Glutamatergic neuron (in vitro differentiated cells): ENCODE measurements around the gene FARP1. TPM values are rescaled to one million over a fixed set of nuclear protein-coding genes. Genes with fewer than 3 reads are reported as not detected.
A peak's percentile ranks its signal among the peaks of the same experiment; 100 is the strongest.

ENCODE experiments used
- DNase-seq: peaks from one replicate; pipeline ENCODE4 v3.0.0; 2022
- H3K27ac Mint-ChIP-seq: one replicate; pipeline ENCODE4 v1.8.0; 2020; ENCODE audit warnings: mild to moderate bottlenecking, mixed read lengths, inconsistent platforms; ENCODE audit not compliant: unreplicated experiment
- H3K27me3 Mint-ChIP-seq: one replicate; pipeline ENCODE4 v1.8.0; 2020; ENCODE audit warnings: mild to moderate bottlenecking, moderate library complexity, mixed read lengths, inconsistent platforms; ENCODE audit not compliant: unreplicated experiment
- H3K36me3 Mint-ChIP-seq: one replicate; pipeline ENCODE4 v1.8.0; 2020; ENCODE audit warnings: mild to moderate bottlenecking, mixed read lengths, inconsistent platforms; ENCODE audit not compliant: unreplicated experiment
- H3K4me1 Mint-ChIP-seq: one replicate; pipeline ENCODE4 v1.8.0; 2020; ENCODE audit warnings: mild to moderate bottlenecking, low read depth, mixed read lengths, inconsistent platforms; ENCODE audit not compliant: unreplicated experiment
- H3K4me3 Mint-ChIP-seq: one replicate; pipeline ENCODE4 v1.8.0; 2020; ENCODE audit warnings: mild to moderate bottlenecking, mixed read lengths, inconsistent platforms; ENCODE audit not compliant: unreplicated experiment
- H3K9me3 Mint-ChIP-seq: one replicate; pipeline ENCODE4 v1.8.0; 2020; ENCODE audit warnings: mild to moderate bottlenecking, moderate library complexity, mixed read lengths, inconsistent platforms; ENCODE audit not compliant: unreplicated experiment
- total RNA-seq: library from RNA; stranded (reverse); fragmentation: NEBNext Ultra II Directional; extraction: Animal tissue kit (Norgen Biotek cat#: 25700); gene quantifications from one replicate; pipeline ENCODE4 v1.2.1, GENCODE V29; 2021; ENCODE audit not compliant: unreplicated experiment
- TF ChIP-seq, protein P1 (sequence below): fragments of 200-600 bp; sonication (generic); IDR thresholded peaks from one replicate; pipeline ENCODE4 v1.5.0; 2021; ENCODE audit not compliant: partially characterized antibody, unreplicated experiment

Gene FARP1
- total RNA-seq, 1 donor from 2014 or later: 233 TPM

GRCh38 chr13:98307463-98308085, 164.7 kb downstream of the FARP1 start:
- Mint-ChIP-seq H3K36me3 (peaks cover 5% of the 10 kb centered on the region), H3K9me3 (peaks cover 12% of the 10 kb centered on the region), H3K4me3 (peak overlapping the region; percentile 26), H3K4me1 (peaks cover 54% of the 10 kb centered on the region), H3K27me3 (peaks cover 1% of the 10 kb centered on the region), H3K27ac (peak overlapping the region; percentile 33)
- no peak for DNase-seq
- TF ChIP-seq, protein P1, sequence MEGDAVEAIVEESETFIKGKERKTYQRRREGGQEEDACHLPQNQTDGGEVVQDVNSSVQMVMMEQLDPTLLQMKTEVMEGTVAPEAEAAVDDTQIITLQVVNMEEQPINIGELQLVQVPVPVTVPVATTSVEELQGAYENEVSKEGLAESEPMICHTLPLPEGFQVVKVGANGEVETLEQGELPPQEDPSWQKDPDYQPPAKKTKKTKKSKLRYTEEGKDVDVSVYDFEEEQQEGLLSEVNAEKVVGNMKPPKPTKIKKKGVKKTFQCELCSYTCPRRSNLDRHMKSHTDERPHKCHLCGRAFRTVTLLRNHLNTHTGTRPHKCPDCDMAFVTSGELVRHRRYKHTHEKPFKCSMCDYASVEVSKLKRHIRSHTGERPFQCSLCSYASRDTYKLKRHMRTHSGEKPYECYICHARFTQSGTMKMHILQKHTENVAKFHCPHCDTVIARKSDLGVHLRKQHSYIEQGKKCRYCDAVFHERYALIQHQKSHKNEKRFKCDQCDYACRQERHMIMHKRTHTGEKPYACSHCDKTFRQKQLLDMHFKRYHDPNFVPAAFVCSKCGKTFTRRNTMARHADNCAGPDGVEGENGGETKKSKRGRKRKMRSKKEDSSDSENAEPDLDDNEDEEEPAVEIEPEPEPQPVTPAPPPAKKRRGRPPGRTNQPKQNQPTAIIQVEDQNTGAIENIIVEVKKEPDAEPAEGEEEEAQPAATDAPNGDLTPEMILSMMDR: no peak

DNA sequence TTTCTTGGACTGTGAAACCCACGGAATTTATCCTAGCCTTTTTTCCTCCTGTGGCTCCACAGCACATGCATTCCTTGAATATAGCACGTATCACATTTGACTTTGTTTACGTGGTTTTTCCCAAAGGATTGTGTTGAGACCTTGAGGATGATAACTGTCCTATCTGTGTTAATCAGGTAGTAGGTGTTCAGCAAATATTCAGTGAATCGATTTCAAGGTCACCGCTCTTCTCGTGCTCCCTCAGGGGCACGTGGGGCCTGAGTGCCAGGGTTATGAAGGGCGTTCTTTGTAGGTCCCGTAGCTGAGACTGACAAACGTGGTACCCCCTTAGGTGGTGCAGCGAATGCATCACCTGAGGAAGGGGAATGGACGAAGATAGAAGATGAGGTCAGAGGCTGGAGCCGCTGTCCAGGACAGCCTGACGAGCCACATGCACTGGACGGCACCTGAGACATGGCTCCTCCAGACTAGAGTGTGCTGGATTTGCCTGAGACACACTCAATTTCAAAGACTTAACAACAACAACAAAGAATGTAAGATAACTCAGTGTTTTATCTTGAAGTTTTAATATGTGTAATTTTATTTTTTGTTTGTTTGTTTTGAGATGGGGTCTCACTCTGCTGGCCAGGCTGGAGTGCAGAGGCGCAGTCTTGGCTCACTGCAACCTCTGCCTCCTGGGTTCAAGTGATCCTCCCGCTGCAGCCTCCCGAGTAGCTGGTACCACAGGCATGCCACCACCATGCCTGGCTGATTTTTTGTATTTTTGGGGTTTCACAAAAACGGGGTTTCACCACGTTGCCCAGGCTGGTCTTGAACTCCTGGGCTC, 165.4 kb downstream of the FARP1 start:
- peak overlapping the region; percentile 86 for H3K27ac Mint-ChIP-seq
- peaks cover 12% of the 10 kb centered on the region for H3K9me3 Mint-ChIP-seq
- TF ChIP-seq, protein P1: no peak
- H3K27me3 Mint-ChIP-seq: peaks cover 1% of the 10 kb centered on the region
- peaks cover 5% of the 10 kb centered on the region for H3K36me3 Mint-ChIP-seq
- H3K4me3 Mint-ChIP-seq: no peak overlapping the region
- peaks cover 50% of the 10 kb centered on the region for H3K4me1 Mint-ChIP-seq
- DNase-seq: no peak

DNA sequence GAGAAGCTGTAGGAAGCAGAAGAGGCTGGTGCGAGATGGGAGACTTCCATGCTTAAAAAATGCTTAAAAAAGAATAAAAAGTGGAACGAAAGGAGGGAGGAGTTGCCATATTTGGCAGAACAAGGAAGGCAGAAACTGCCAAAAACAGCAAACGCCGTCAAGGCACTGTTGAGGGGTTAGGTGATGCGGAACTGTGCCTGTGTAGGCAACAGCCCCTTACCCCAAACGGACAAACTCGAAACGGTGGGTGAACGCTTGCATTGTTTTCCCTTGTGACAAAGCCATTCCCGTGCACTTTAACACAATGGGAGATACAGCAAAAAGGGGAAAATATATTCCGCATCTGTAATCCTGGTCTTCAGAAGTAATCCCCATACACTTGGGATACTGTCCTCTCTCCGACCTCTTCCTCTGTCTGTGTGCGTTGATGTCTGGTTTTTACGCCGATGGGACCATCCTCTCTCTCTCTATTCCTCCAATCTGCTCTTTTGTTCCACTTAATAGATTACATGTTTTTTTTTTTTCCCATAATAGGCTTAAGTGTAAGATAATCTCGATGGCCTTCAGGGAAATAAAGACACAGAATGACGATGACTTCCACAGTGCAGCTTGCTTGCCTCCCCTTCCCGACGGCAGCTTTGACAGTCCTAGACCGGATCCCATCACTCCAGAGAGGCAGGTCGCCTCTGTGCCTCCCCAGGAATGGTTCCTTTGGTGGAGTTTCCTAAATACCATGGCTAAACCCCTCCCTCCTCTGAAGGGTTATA, 166.9 kb downstream of the FARP1 start:
- peaks cover 42% of the 10 kb centered on the region for H3K4me1 Mint-ChIP-seq
- TF ChIP-seq, protein P1: no peak
- no peak for DNase-seq
- H3K27me3 Mint-ChIP-seq: peaks cover 1% of the 10 kb centered on the region
- H3K9me3 Mint-ChIP-seq: peaks cover 11% of the 10 kb centered on the region
- peaks cover 5% of the 10 kb centered on the region for H3K36me3 Mint-ChIP-seq
- H3K27ac Mint-ChIP-seq: peak overlapping the region; percentile 44
- H3K4me3 Mint-ChIP-seq: peak overlapping the region; percentile 13

DNA sequence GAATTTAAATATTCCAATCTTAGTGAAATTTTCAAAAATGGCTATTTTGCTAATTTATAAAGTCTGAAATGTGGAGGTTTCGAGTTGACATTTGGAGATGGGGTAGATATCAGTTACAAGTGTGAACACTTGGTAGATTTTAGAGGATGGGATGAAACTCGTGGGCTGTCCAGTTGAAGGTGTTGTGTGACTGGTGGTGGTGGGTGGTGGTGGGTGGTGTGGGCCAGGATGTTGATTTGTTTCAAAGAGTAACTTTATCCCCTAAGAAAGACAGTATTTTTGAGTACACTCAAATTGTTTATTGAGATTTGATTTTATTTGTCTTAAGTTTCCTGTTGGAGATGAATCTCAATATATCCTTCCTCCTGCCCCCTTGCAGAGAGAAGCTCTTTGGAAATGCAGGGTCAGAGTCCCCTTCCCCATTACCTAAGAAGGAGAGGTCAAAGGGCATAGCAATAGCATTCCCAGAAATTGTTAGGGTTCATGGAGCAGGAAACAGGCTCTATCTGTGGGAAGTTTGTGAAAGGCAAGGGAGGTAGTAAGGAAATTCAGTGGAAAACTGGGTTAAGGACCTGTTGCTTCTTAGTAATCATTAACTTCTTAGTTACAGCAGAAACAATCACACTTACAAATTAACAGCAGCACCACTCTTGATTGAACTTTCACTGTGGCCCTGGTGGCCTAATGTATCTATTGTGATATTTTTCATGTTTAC, 167.7 kb downstream of the FARP1 start:
- peaks cover 1% of the 10 kb centered on the region for H3K27me3 Mint-ChIP-seq
- no peak for DNase-seq
- TF ChIP-seq, protein P1: no peak
- H3K27ac Mint-ChIP-seq: no peak overlapping the region
- H3K9me3 Mint-ChIP-seq: peaks cover 9% of the 10 kb centered on the region
- H3K4me1 Mint-ChIP-seq: peaks cover 47% of the 10 kb centered on the region
- H3K4me3 Mint-ChIP-seq: peak overlapping the region; percentile 31
- peaks cover 2% of the 10 kb centered on the region for H3K36me3 Mint-ChIP-seq
